Natural killer cell (primary cell): ENCODE measurements around the gene SPATA32. TPM values are rescaled to one million over a fixed set of nuclear protein-coding genes. Genes with fewer than 3 reads are reported as not detected.

Experiments used
- ATAC-seq, 3 donors: fragments of 150-1000 bp in 2 of 3; fragments of 200-7000 bp in 1 of 3; cut with Tn5 transposase; 1 replicate in 1 of 3; 2 replicates in 2 of 3; pipeline ENCODE4 v1.10.0; 2021; ENCODE audit warnings: mild to moderate bottlenecking in 2 of 3, moderate library complexity in 2 of 3
- DNase-seq, 2 donors: peaks; one replicate each; pipeline versions ENCODE4 v3.0.0 to v3.0.0-alpha.2; 2013 to 2021; ENCODE audit warnings: mixed read lengths in 1 of 2
- H3K27ac ChIP-seq: one replicate; pipeline ENCODE4 v1.5.1; 2013; ENCODE audit warnings: mild to moderate bottlenecking, low read length
- H3K27me3 ChIP-seq: one replicate; pipeline ENCODE4 v1.6.1; 2013; ENCODE audit warnings: low read length; ENCODE audit not compliant: control insufficient read depth, insufficient read depth
- H3K36me3 ChIP-seq: one replicate; pipeline ENCODE4 v1.6.1; 2013; ENCODE audit warnings: low read length; ENCODE audit not compliant: control insufficient read depth, insufficient read depth
- H3K4me1 ChIP-seq: one replicate; pipeline ENCODE4 v1.6.1; 2013; ENCODE audit warnings: low read length; ENCODE audit not compliant: control insufficient read depth, insufficient read depth
- H3K4me3 ChIP-seq: one replicate; pipeline ENCODE4 v1.5.1; 2013; ENCODE audit warnings: low read length
- H3K9me3 ChIP-seq: one replicate; pipeline ENCODE4 v1.6.1; 2013; ENCODE audit warnings: low read length; ENCODE audit not compliant: control insufficient read depth, insufficient read depth
- H3K27ac Mint-ChIP-seq, 2 donors: one replicate each; pipeline ENCODE4 v1.8.0; 2022; ENCODE audit warnings: mild to moderate bottlenecking in 2 of 2, mixed read lengths in 2 of 2, moderate library complexity in 1 of 2
- H3K27me3 Mint-ChIP-seq, 2 donors: one replicate each; pipeline ENCODE4 v1.8.0; 2022; ENCODE audit warnings: low read depth in 2 of 2, mixed read lengths in 2 of 2
- H3K36me3 Mint-ChIP-seq: one replicate; pipeline ENCODE4 v1.8.0; 2022; ENCODE audit warnings: mixed read lengths
- H3K4me1 Mint-ChIP-seq, 2 donors: one replicate each; pipeline ENCODE4 v1.8.0; 2022; ENCODE audit warnings: mixed read lengths in 2 of 2
- H3K4me3 Mint-ChIP-seq: one replicate; pipeline ENCODE4 v1.8.0; 2022; ENCODE audit warnings: mild to moderate bottlenecking, moderate library complexity, mixed read lengths
- H3K9me3 Mint-ChIP-seq, 2 donors: one replicate each; pipeline ENCODE4 v1.8.0; 2022; ENCODE audit warnings: mixed read lengths in 2 of 2
- CTCF ChIP-seq: fragments of 200-600 bp; IDR thresholded peaks from one replicate; pipeline ENCODE4 v1.8.0; 2022; ENCODE audit warnings: antibody characterized with exemption
- WGBS: methylation state at CpG from one replicate; pipeline ENCODE4 v1.1.7; 2013; ENCODE audit warnings: missing lambda C conversion rate; ENCODE audit not compliant: insufficient coverage; 5-methylcytosine and 5-hydroxymethylcytosine counted together
- intact Hi-C: fragments of 100-400 bp; cut with micrococcal nuclease; formaldehyde crosslinking; loops from one replicate; pipeline ENCODE4 v1.14.2; 2022
- total RNA-seq, 4 donors: library from RNA; stranded (reverse); fragments of 120-200 nt in 1 of 4; gene quantifications; one replicate each; pipeline versions ENCODE4 v1.2.3 to v1.2.4, GENCODE V29; 2013 to 2022

Gene SPATA32
- total RNA-seq, 3 donors from 2014 or later (not counting 1 experiment from before 2014, with no cell fraction given) = 0.43 TPM; not detected in 2

- peak overlapping the region; percentile 99 for H3K27ac Mint-ChIP-seq
- H3K36me3 ChIP-seq = no peaks in the 10 kb centered on the region
- H3K4me1 ChIP-seq = peaks cover 80% of the 10 kb centered on the region
- H3K27ac ChIP-seq = peak overlapping the region; percentile 94
- no peaks in the 10 kb centered on the region for H3K36me3 Mint-ChIP-seq
- H3K9me3 ChIP-seq = no peaks in the 10 kb centered on the region
- ATAC-seq (no peak), DNase-seq (peak in 1 of 2 donors; percentile 36)
- WGBS = under 1% methylated on average over 7 of the region's 8 CpGs
- intact Hi-C loops = loop anchor here (10.0 kb wide), 1 partner anchor 1858 kb away; no protein-coding TSS in a partner anchor
- H3K4me1 Mint-ChIP-seq = peaks cover 74 to 82% of the 10 kb centered on the region in 2 donors
- H3K27me3 ChIP-seq = no peaks in the 10 kb centered on the region
- H3K4me3 Mint-ChIP-seq = peak overlapping the region; percentile 98
- peak overlapping the region; percentile 92 for H3K4me3 ChIP-seq
- no peaks in the 10 kb centered on the region for H3K9me3 Mint-ChIP-seq
- no peaks in the 10 kb centered on the region for H3K27me3 Mint-ChIP-seq
- no peak for TF ChIP-seq CTCF
Observed at GRCh38 chr17:45222996-45223538, 38.8 kb downstream of the SPATA32 start.

- no peak for ATAC-seq
- peak overlapping the region; percentile 99 for H3K27ac Mint-ChIP-seq
- DNase-seq = peak; percentile 31 to 73
- H3K4me1 Mint-ChIP-seq = peaks cover 73 to 76% of the 10 kb centered on the region in 2 donors
- no peaks in the 10 kb centered on the region for H3K27me3 ChIP-seq
- H3K9me3 Mint-ChIP-seq = no peaks in the 10 kb centered on the region
- TF ChIP-seq CTCF = no peak
- no peaks in the 10 kb centered on the region for H3K36me3 Mint-ChIP-seq
- H3K27me3 Mint-ChIP-seq = no peaks in the 10 kb centered on the region
- 0% methylated on average over 32 of the region's 33 CpGs for WGBS
- H3K36me3 ChIP-seq = no peaks in the 10 kb centered on the region
- H3K4me1 ChIP-seq = peaks cover 73% of the 10 kb centered on the region
- H3K4me3 Mint-ChIP-seq = peak overlapping the region; percentile 98
- intact Hi-C loops = loop anchor here (10.0 kb wide), 1 partner anchor 1858 kb away; no protein-coding TSS in a partner anchor
- peak overlapping the region; percentile 92 for H3K4me3 ChIP-seq
- H3K27ac ChIP-seq = peak overlapping the region; percentile 94
- H3K9me3 ChIP-seq = no peaks in the 10 kb centered on the region
Observed at GRCh38 chr17:45222289-45222995, 39.5 kb downstream of the SPATA32 start.

- no peaks in the 10 kb centered on the region for H3K27me3 Mint-ChIP-seq
- WGBS = under 1% methylated on average over 38 of the region's 38 CpGs
- no peaks in the 10 kb centered on the region for H3K9me3 ChIP-seq
- H3K4me1 Mint-ChIP-seq = peaks cover 70 to 71% of the 10 kb centered on the region in 2 donors
- intact Hi-C loops = loop anchor here (10.0 kb wide), 1 partner anchor 1857 kb away; no protein-coding TSS in a partner anchor
- H3K9me3 Mint-ChIP-seq = no peaks in the 10 kb centered on the region
- peak overlapping the region; percentile 94 for H3K27ac ChIP-seq
- H3K4me3 ChIP-seq = peak overlapping the region; percentile 92
- DNase-seq (no peak), ATAC-seq (no peak)
- H3K27me3 ChIP-seq = no peaks in the 10 kb centered on the region
- peaks cover 68% of the 10 kb centered on the region for H3K4me1 ChIP-seq
- no peaks in the 10 kb centered on the region for H3K36me3 Mint-ChIP-seq
- peak overlapping the region; percentile 99 for H3K27ac Mint-ChIP-seq
- H3K4me3 Mint-ChIP-seq = peak overlapping the region; percentile 98
- TF ChIP-seq CTCF = no peak
- H3K36me3 ChIP-seq = no peaks in the 10 kb centered on the region
Observed at GRCh38 chr17:45222014-45222288, 39.9 kb downstream of the SPATA32 start.
